H7 (cell line): ENCODE data around the gene CPTP. TPM values are rescaled to one million over a fixed set of nuclear protein-coding genes. Genes with fewer than 3 reads are reported as not detected.

ENCODE experiments used
- DNase-seq: peaks from one replicate; pipeline ENCODE4 v3.0.0; 2012
- H3K27me3 ChIP-seq: 2 replicates; pipeline ENCODE4 v1.6.0; 2011; ENCODE audit warnings: mild to moderate bottlenecking, low read length; ENCODE audit not compliant: control insufficient read depth, insufficient read depth
- H3K36me3 ChIP-seq: replicated peaks from 2 replicates; pipeline ENCODE4 v1.5.1; 2011; ENCODE audit warnings: low read length; ENCODE audit not compliant: control insufficient read depth, insufficient read depth
- H3K4me3 ChIP-seq: 2 replicates; pipeline ENCODE4 v1.5.1; 2011; ENCODE audit warnings: low read depth, mild to moderate bottlenecking, control low read depth, low read length, moderate library complexity; ENCODE audit not compliant: insufficient read depth
- total RNA-seq: library from RNA; depleted of rRNA; stranded (reverse); fragments of >200 nt; shearing (Covaris generic); gene quantifications from 2 replicates; pipeline ENCODE4 v1.2.3, GENCODE V29; 2014

Gene CPTP
- total RNA-seq, 1 experiment from 2014 or later, result 27.7 TPM

GRCh38 chr1:1317420-1317819 lies 7.2 kb upstream of the CPTP start:
- H3K27me3 ChIP-seq, result no peaks in the 10 kb centered on the region
- no peak for DNase-seq
- H3K36me3 ChIP-seq, result peaks cover 21% of the 10 kb centered on the region
- no peak overlapping the region for H3K4me3 ChIP-seq

GRCh38 chr1:1318131-1318652 lies 6.4 kb upstream of the CPTP start:
- no peak for DNase-seq
- peaks cover 16% of the 10 kb centered on the region for H3K36me3 ChIP-seq
- H3K4me3 ChIP-seq, result no peak overlapping the region
- no peaks in the 10 kb centered on the region for H3K27me3 ChIP-seq

GRCh38 chr1:1318777-1319645 lies 5.6 kb upstream of the CPTP start:
- no peak overlapping the region for H3K4me3 ChIP-seq
- no peak for DNase-seq
- H3K36me3 ChIP-seq, result peaks cover 11% of the 10 kb centered on the region
- no peaks in the 10 kb centered on the region for H3K27me3 ChIP-seq

- DNase-seq, result no peak
- no peak overlapping the region for H3K4me3 ChIP-seq
- no peaks in the 10 kb centered on the region for H3K27me3 ChIP-seq
- peaks cover 11% of the 10 kb centered on the region for H3K36me3 ChIP-seq
Measured at GRCh38 chr1:1319646-1319941, 5.0 kb upstream of the CPTP start.

GRCh38 chr1:1320666-1321448 lies 3.7 kb upstream of the CPTP start:
- no peaks in the 10 kb centered on the region for H3K27me3 ChIP-seq
- peaks cover 10% of the 10 kb centered on the region for H3K36me3 ChIP-seq
- H3K4me3 ChIP-seq, result no peak overlapping the region
- no peak for DNase-seq

GRCh38 chr1:1321477-1321876 lies 3.1 kb upstream of the CPTP start:
- no peak overlapping the region for H3K4me3 ChIP-seq
- DNase-seq, result no peak

GRCh38 chr1:1322418-1322817 lies 2.2 kb upstream of the CPTP start:
- Histone ChIP-seq H3K36me3 (peaks cover 9% of the 10 kb centered on the region), H3K4me3 (no peak overlapping the region), H3K27me3 (no peaks in the 10 kb centered on the region)
- DNase-seq, result peak; percentile 66

More at GRCh38 chr1:1321477-1321876, 3.1 kb upstream of the CPTP start:
- Histone ChIP-seq H3K27me3 (no peaks in the 10 kb centered on the region), H3K36me3 (peaks cover 10% of the 10 kb centered on the region)

- H3K4me3 ChIP-seq, result no peak overlapping the region
- DNase-seq, result no peak
- no peaks in the 10 kb centered on the region for H3K27me3 ChIP-seq
- peaks cover 8% of the 10 kb centered on the region for H3K36me3 ChIP-seq
Measured at GRCh38 chr1:1322952-1323351, 1.6 kb upstream of the CPTP start.

- DNase-seq, result no peak
- Histone ChIP-seq H3K36me3 (peaks cover 6% of the 10 kb centered on the region), H3K27me3 (no peaks in the 10 kb centered on the region), H3K4me3 (peak overlapping the region; percentile 99)
Measured at GRCh38 chr1:1324084-1324523, 498 bp upstream of the CPTP start.

GRCh38 chr1:1325288-1326074 lies 879 bp downstream of the CPTP start:
- DNase-seq, result peak; percentile 72
- peak overlapping the region; percentile 99 for H3K4me3 ChIP-seq
- no peaks in the 10 kb centered on the region for H3K27me3 ChIP-seq
- peaks cover under 1% of the 10 kb centered on the region; the same call in 1 of the 2 replicates for H3K36me3 ChIP-seq

- no peak for DNase-seq
- H3K36me3 ChIP-seq, result no peaks in the 10 kb centered on the region; the same call in 1 of the 2 replicates
- H3K27me3 ChIP-seq, result no peaks in the 10 kb centered on the region
- no peak overlapping the region for H3K4me3 ChIP-seq
Measured at GRCh38 chr1:1326075-1326605, 1.5 kb downstream of the CPTP start.

- Histone ChIP-seq H3K36me3 (no peaks in the 10 kb centered on the region; the same call in 1 of the 2 replicates), H3K4me3 (no peak overlapping the region), H3K27me3 (no peaks in the 10 kb centered on the region)
- DNase-seq, result no peak
Measured at GRCh38 chr1:1327291-1327690, 2.7 kb downstream of the CPTP start.

- no peaks in the 10 kb centered on the region for H3K27me3 ChIP-seq
- DNase-seq, result peak; percentile 61
- H3K36me3 ChIP-seq, result no peaks in the 10 kb centered on the region
- no peak overlapping the region for H3K4me3 ChIP-seq
Measured at GRCh38 chr1:1328254-1328653, 3.7 kb downstream of the CPTP start.
